C4-2B (cell line): ENCODE data around the gene SOX6.

Experiments
- CTCF ChIP-seq: fragments of 450-650 bp; conservative IDR thresholded peaks from 2 replicates; pipeline ENCODE4 v1.5.1; 2017; ENCODE audit warnings: mild to moderate bottlenecking
- ZFX ChIP-seq: fragments of 450-650 bp; IDR thresholded peaks from 2 replicates; pipeline ENCODE4 v1.6.1; 2017

- no peak for TF ChIP-seq CTCF
- no peak for TF ChIP-seq ZFX
Observed at GRCh38 chr11:16279524-16279923, 76.8 kb downstream of the SOX6 start.
